ENCODE results near the gene GRB7. TPM values are rescaled to one million over a fixed set of nuclear protein-coding genes. Genes with fewer than 3 reads are reported as not detected.

GRB7 gene
- 0.29 and 0.44 TPM in 2 replicates for total RNA-seq

GRCh38 chr17:39737760-39738567 is at the start of gene GRB7:
Gene GRB7 (plus strand): TSS chr17:39737938. CDS start chr17:39742302, 4,364 bp downstream.

GRCh38 chr17:39699818-39700147 is 38.0 kb upstream of the GRB7 start, which contains the start of gene ERBB2:
Gene ERBB2 (plus strand): TSS chr17:39700064. CDS start chr17:39700239, 175 bp downstream.

DNA sequence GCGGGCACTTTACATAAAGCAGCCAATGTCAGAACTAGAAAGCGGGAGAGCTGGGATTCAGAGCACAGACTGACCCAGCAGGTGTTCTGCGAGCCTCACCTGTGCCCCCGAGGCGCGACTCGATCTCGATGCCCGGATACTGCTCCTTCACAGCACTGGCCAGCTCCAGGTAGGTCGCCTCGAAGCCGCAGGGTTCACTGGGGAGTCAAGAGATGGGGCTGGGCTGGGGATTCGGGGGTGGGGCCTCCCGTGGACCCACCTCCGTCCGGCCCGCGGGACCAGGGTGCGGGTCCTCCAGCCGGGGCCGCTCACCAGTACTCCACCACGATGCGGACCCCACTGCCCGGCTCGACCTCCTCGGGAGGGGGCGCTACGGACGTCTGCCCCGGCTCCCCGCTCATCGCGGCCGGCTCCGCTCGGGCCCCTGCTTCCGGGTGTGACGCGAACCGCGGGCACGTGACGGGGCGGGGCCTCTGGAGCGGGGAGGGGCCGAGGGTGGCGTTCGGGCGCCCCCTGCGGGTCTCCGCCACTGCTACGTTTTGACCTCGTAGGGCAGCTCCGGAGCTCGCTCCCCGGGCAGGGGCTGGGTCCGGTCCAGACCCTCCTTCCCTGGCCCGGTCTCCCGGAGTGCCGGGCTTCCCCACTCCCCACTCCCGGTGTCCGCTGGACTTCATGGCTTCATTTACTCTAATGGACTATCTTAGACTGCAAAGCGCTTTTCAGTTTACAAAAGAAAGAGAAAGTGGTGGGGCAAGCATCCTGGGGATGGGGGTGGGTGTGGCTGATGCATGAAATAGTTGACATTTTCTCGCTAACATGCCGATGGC is 7.4 kb upstream of the GRB7 start, which contains the start of gene MIEN1:
Gene MIEN1, minus strand, starts transcription at position 438 of the 827 bp plus-strand sequence. Its CDS starts 37 bp downstream, at position 401.

Other genes with a start within 250 kb of the GRB7 start
- not detected in 2 replicates for gene NEUROD2, start 130.0 kb upstream of the GRB7 start, total RNA-seq
- gene PPP1R1B, start 111.0 kb upstream of the GRB7 start, total RNA-seq, result 89.5 and 113 TPM in 2 replicates
- gene STARD3, start 100.8 kb upstream of the GRB7 start, total RNA-seq, result 23.1 and 31.5 TPM in 2 replicates
- 0.25 TPM in 1 of 2 replicates, not detected in the other for gene TCAP, start 72.6 kb upstream of the GRB7 start, total RNA-seq
- not detected in 2 replicates for gene PNMT, start 69.5 kb upstream of the GRB7 start, total RNA-seq
- gene PGAP3, start 49.9 kb upstream of the GRB7 start, total RNA-seq, result 10.5 and 16.8 TPM in 2 replicates
- 29.9 and 35.7 TPM in 2 replicates for gene ERBB2, start 37.9 kb upstream of the GRB7 start, total RNA-seq
- 38.7 and 50.6 TPM in 2 replicates for gene MIEN1, start 7.4 kb upstream of the GRB7 start, total RNA-seq
- gene IKZF3, start 126.4 kb downstream of the GRB7 start, total RNA-seq, result not detected in 2 replicates
- not detected in 2 replicates for gene ZPBP2, start 130.3 kb downstream of the GRB7 start, total RNA-seq
- gene GSDMB, start 180.7 kb downstream of the GRB7 start, total RNA-seq, result 3.5 and 4.7 TPM in 2 replicates
- gene ORMDL3, start 189.7 kb downstream of the GRB7 start, total RNA-seq, result 43.6 and 46.1 TPM in 2 replicates
- gene LRRC3C, start 189.8 kb downstream of the GRB7 start, total RNA-seq, result not detected in 2 replicates
- gene GSDMA, start 225.1 kb downstream of the GRB7 start, total RNA-seq, result not detected in 2 replicates
- 69.0 and 70.6 TPM in 2 replicates for gene PSMD3, start 242.9 kb downstream of the GRB7 start, total RNA-seq